K562 (cell line): ENCODE results near the gene MARCHF7. TPM values are rescaled to one million over a fixed set of nuclear protein-coding genes. Genes with fewer than 3 reads are reported as not detected.

Experiments used
- ASH1L ChIP-seq: fragments of 450-650 bp; IDR thresholded peaks from 2 replicates; pipeline ENCODE4 v1.6.1; 2018; ENCODE audit warnings: borderline replicate concordance, mild to moderate bottlenecking, low read depth; ENCODE audit not compliant: partially characterized antibody
- BMI1 ChIP-seq: fragments of 150-350 bp; IDR thresholded peaks from 2 replicates; pipeline ENCODE4 v1.6.1; 2014; ENCODE audit warnings: low read length
- CBX5 ChIP-seq: IDR thresholded peaks from 2 replicates; pipeline ENCODE4 v1.6.1; 2014; ENCODE audit warnings: low read depth, borderline replicate concordance
- CSDE1 ChIP-seq, 2 experiments: fragments of 450-650 bp; IDR thresholded peaks; 2 replicates each; pipeline ENCODE4 v1.6.1; 2016; ENCODE audit warnings: mild to moderate bottlenecking in 1 of 2
- CTCF ChIP-seq, 3 experiments: IDR thresholded peaks in 2 of 3; conservative IDR thresholded peaks in 1 of 3; 2 replicates each; pipeline ENCODE4 v1.5.1; 2011 to 2012; ENCODE audit warnings: low read length in 3 of 3, mild to moderate bottlenecking in 3 of 3, control low read depth in 2 of 3, improper control_type of control experiment in 1 of 3, inconsistent platforms in 1 of 3, low read depth in 1 of 3, mixed read lengths in 1 of 3, moderate library complexity in 1 of 3; ENCODE audit not compliant: insufficient read depth in 2 of 3
- GATAD2B ChIP-seq: fragments of 450-650 bp; IDR thresholded peaks from 2 replicates; pipeline ENCODE4 v1.6.1; 2017; ENCODE audit warnings: mild to moderate bottlenecking, borderline replicate concordance
- HINFP ChIP-seq: fragments of 450-650 bp; conservative IDR thresholded peaks from 2 replicates; pipeline ENCODE4 v1.6.1; 2016; ENCODE audit warnings: missing genetic modification characterization, low read depth, mild to moderate bottlenecking, control low read depth, missing compliant biosample characterization
- HNRNPH1 ChIP-seq: fragments of 200-400 bp; formaldehyde crosslinking; optimal IDR thresholded peaks from 2 replicates; pipeline ENCODE3; 2017; ENCODE audit warnings: low read depth, mild to moderate bottlenecking, low read length, moderate library complexity
- HSF4 ChIP-seq: fragments of 250-450 bp; sonication (Bioruptor Pico); IDR thresholded peaks from 2 replicates; pipeline ENCODE4 v2.1.2; 2022; ENCODE audit warnings: mild to moderate bottlenecking, moderate library complexity, borderline replicate concordance
- KDM2B ChIP-seq: fragments of 250-450 bp; sonication (Bioruptor Pico); IDR thresholded peaks from 2 replicates; pipeline ENCODE4 v1.8.0; 2021; ENCODE audit warnings: mild to moderate bottlenecking, moderate library complexity
- NR3C1 ChIP-seq: sonication (generic); formaldehyde crosslinking; IDR thresholded peaks from 2 replicates; pipeline ENCODE4 v1.8.1; 2022; ENCODE audit warnings: missing genetic modification reagents
- NR4A1 ChIP-seq, 2 experiments: fragments of 250-450 bp in 1 of 2; fragments of 450-650 bp in 1 of 2; sonication (Bioruptor Pico) in 1 of 2; IDR thresholded peaks; 2 replicates each; pipeline versions ENCODE4 v1.4.0 to v1.6.1; 2016 to 2020; ENCODE audit warnings: mild to moderate bottlenecking in 2 of 2, missing compliant biosample characterization in 1 of 2, missing genetic modification characterization in 1 of 2, moderate library complexity in 1 of 2
- POLR2AphosphoS2 ChIP-seq: IDR thresholded peaks from 2 replicates; pipeline ENCODE4 v1.6.1; 2012; ENCODE audit warnings: low read length, improper control_type of control experiment
- RBBP5 ChIP-seq: fragments of 200-600 bp; sonication (generic); IDR thresholded peaks from 2 replicates; pipeline ENCODE4 v1.6.1; 2012; ENCODE audit warnings: borderline replicate concordance, mild to moderate bottlenecking, low read length, control low read depth, inconsistent platforms; ENCODE audit not compliant: insufficient read depth, poor library complexity, severe bottlenecking
- SRSF3 ChIP-seq: fragments of 200-400 bp; formaldehyde crosslinking; IDR thresholded peaks from 2 replicates; pipeline ENCODE4 v1.6.1; 2016; ENCODE audit warnings: mild to moderate bottlenecking, low read length, moderate library complexity; ENCODE audit not compliant: insufficient read depth
- TAF9B ChIP-seq: fragments of 450-650 bp; IDR thresholded peaks from 2 replicates; pipeline ENCODE4 v1.6.1; 2018; ENCODE audit warnings: mild to moderate bottlenecking; ENCODE audit not compliant: partially characterized antibody
- TEAD2 ChIP-seq: fragments of 450-650 bp; IDR thresholded peaks from 2 replicates; pipeline ENCODE4 v1.6.1; 2016; ENCODE audit warnings: missing genetic modification characterization, control low read depth, missing compliant biosample characterization
- XRCC3 ChIP-seq: fragments of 450-650 bp; IDR thresholded peaks from 2 replicates; pipeline ENCODE4 v1.6.1; 2017; ENCODE audit warnings: mild to moderate bottlenecking, moderate library complexity
- YY1 ChIP-seq, 3 experiments: IDR thresholded peaks; 2 replicates each; pipeline ENCODE4 v1.6.1; 2011; ENCODE audit warnings: low read length in 2 of 3, mild to moderate bottlenecking in 2 of 3, moderate library complexity in 2 of 3, borderline replicate concordance in 1 of 3, control low read depth in 1 of 3, low read depth in 1 of 3; ENCODE audit not compliant: insufficient read depth in 3 of 3, insufficient replicate concordance in 2 of 3, control insufficient read depth in 1 of 3, insufficient read length in 1 of 3; ENCODE audit errors: extremely low read depth in 1 of 3
- ZKSCAN3 ChIP-seq: fragments of 250-450 bp; sonication (Bioruptor Pico); IDR thresholded peaks from 2 replicates; pipeline ENCODE4 v1.4.0; 2020
- ZNF165 ChIP-seq: fragments of 250-450 bp; sonication (Bioruptor Pico); IDR thresholded peaks from 2 replicates; pipeline ENCODE4 v1.4.0; 2020; ENCODE audit warnings: borderline replicate concordance
- ZNF695 ChIP-seq: fragments of 450-650 bp; formaldehyde crosslinking; IDR thresholded peaks from 2 replicates; pipeline ENCODE4 v1.4.0; 2020; ENCODE audit warnings: mild to moderate bottlenecking, moderate library complexity
- ZNF76 ChIP-seq: fragments of 250-450 bp; sonication (Bioruptor Pico); IDR thresholded peaks from 2 replicates; pipeline ENCODE4 v1.4.0; 2020; ENCODE audit warnings: mild to moderate bottlenecking, moderate library complexity, borderline replicate concordance
- polyA plus RNA-seq, 8 experiments: library from polyadenylated mRNA; depleted of rRNA in 4 of 8; stranded (reverse) in 5 of 8; unstranded in 3 of 8; fragments of >200 nt; fragmentation: Nextera tagmentation in 2 of 8; fragmentation: Illumina TruSeq in 1 of 8; extraction: Ambion mirVana in 2 of 8; extraction: Trizol in 1 of 8; gene quantifications; 2 replicates each; pipeline versions ENCODE4 v1.2.1 to v1.2.3, GENCODE V29; 2011 to 2014; ENCODE audit warnings: inconsistent platforms in 1 of 8, missing spikeins in 1 of 8
- total RNA-seq, 7 experiments: library from RNA; depleted of rRNA in 6 of 7; stranded (reverse); fragments of >200 nt in 6 of 7; fragmentation: Illumina TruSeq in 2 of 7; extraction: Trizol in 2 of 7; gene quantifications; 2 replicates each; pipeline versions ENCODE4 v1.2.1 to v1.2.3, GENCODE V29; 2011 to 2021; ENCODE audit warnings: low replicate concordance in 1 of 7

The MARCHF7 gene
- total and polyA plus RNA-seq, 9 of the 15 experiments (the other 6 are each of a cell fraction or from before 2014, with no cell fraction given): 58.2 to 137 (median 86.7) TPM

GRCh38 chr2:159712143-159712928, at the start of gene MARCHF7 (continued):
- TF ChIP-seq HINFP (tag) (no peak), RBBP5 (peak; percentile 97), XRCC3 (no peak), CBX5 (peak; percentile 25; the same call in 1 of the 2 replicates), TAF9B (peak; percentile 92), NR4A1 (CRISPR knock-in tag; IDR thresholded peaks at IDR 0.05) (0 out of 2 replicates have a peak, but pooled peaks have one; percentile 42), NR4A1 (tag; IDR thresholded peaks at IDR 0.05) (peak; percentile 75; the same call in 1 of the 2 replicates), HSF4 (no peak), CSDE1 (IDR thresholded peaks at IDR 0.05) (no peak; a peak in 1 of 4 replicates), NR3C1 (CRISPR knock-in tag) (no peak), POLR2AphosphoS2 (peak; percentile 39; the same call in 1 of the 2 replicates), SRSF3 (peak; percentile 90), HNRNPH1 (no peak), BMI1 (no peak), TEAD2 (no peak), CTCF (IDR thresholded peaks at IDR 0.05 in 2 of 3, conservative IDR thresholded peaks at IDR 0.05 in 1 of 3; ENCODE audit: insufficient read depth in 2 of 3, low read depth in 1 of 3, low read length in 3 of 3) (peak; percentile 78 to 89 (median 86)), KDM2B (no peak), GATAD2B (peak; percentile 29; the same call in 1 of the 2 replicates), YY1 (IDR thresholded peaks at IDR 0.05; ENCODE audit: borderline replicate concordance in 1 of 3, control insufficient read depth in 1 of 3, extremely low read depth in 1 of 3, insufficient read depth in 3 of 3, insufficient read length in 1 of 3, insufficient replicate concordance in 2 of 3, low read depth in 1 of 3, low read length in 2 of 3) (peak; percentile 82 to 96 (median 91)), ZNF695 (CRISPR knock-in tag) (0 out of 2 replicates have a peak, but pooled peaks have one; percentile 70), ZNF165 (0 out of 2 replicates have a peak, but pooled peaks have one; percentile 25), ZNF76 (CRISPR knock-in tag) (peak; percentile 32; the same call in 1 of the 2 replicates), ASH1L (no peak), ZKSCAN3 (CRISPR knock-in tag) (no peak)
